Parathyroid adenoma (tissue), 2 donors: Measurements from ENCODE around the gene OTOGL.

Experiments
- H2AFZ ChIP-seq: fragments of 300-600 bp; sonication (generic); one replicate; pipeline ENCODE4 v1.7.0; 2017; ENCODE audit warnings: antibody characterized with exemption, mild to moderate bottlenecking
- H3K27ac ChIP-seq: fragments of 300-600 bp; sonication (generic); one replicate; pipeline ENCODE4 v1.7.0; 2017
- H3K27me3 ChIP-seq: fragments of 300-600 bp; sonication (generic); one replicate; pipeline ENCODE4 v1.7.0; 2017; ENCODE audit warnings: low read length; ENCODE audit not compliant: control insufficient read depth, insufficient read depth
- H3K36me3 ChIP-seq: fragments of 300-600 bp; sonication (generic); one replicate; pipeline ENCODE4 v1.7.0; 2017; ENCODE audit warnings: low read length; ENCODE audit not compliant: control insufficient read depth, insufficient read depth
- H3K4me1 ChIP-seq: fragments of 300-600 bp; sonication (generic); one replicate; pipeline ENCODE4 v1.7.0; 2017; ENCODE audit warnings: control low read depth
- H3K4me2 ChIP-seq: fragments of 300-600 bp; sonication (generic); one replicate; pipeline ENCODE4 v1.7.0; 2017; ENCODE audit warnings: low read length
- H3K4me3 ChIP-seq: fragments of 300-600 bp; sonication (generic); one replicate; pipeline ENCODE4 v1.7.0; 2017; ENCODE audit warnings: low read depth, low read length
- H3K79me2 ChIP-seq: fragments of 300-600 bp; sonication (generic); one replicate; pipeline ENCODE4 v1.7.0; 2017; ENCODE audit warnings: control low read depth
- H3K9ac ChIP-seq: fragments of 300-600 bp; sonication (generic); one replicate; pipeline ENCODE4 v1.7.0; 2017; ENCODE audit warnings: mild to moderate bottlenecking
- H3K9me3 ChIP-seq: fragments of 300-600 bp; sonication (generic); one replicate; pipeline ENCODE4 v1.7.0; 2017; ENCODE audit warnings: low read length; ENCODE audit not compliant: control insufficient read depth
- TF ChIP-seq, protein P1 (sequence below): fragments of 300-600 bp; sonication (generic); IDR thresholded peaks from one replicate; pipeline ENCODE4 v1.7.0; 2017; ENCODE audit warnings: antibody characterized with exemption, mild to moderate bottlenecking
- donor health status: primary hyperparathyroidism.

The OTOGL gene

DNA sequence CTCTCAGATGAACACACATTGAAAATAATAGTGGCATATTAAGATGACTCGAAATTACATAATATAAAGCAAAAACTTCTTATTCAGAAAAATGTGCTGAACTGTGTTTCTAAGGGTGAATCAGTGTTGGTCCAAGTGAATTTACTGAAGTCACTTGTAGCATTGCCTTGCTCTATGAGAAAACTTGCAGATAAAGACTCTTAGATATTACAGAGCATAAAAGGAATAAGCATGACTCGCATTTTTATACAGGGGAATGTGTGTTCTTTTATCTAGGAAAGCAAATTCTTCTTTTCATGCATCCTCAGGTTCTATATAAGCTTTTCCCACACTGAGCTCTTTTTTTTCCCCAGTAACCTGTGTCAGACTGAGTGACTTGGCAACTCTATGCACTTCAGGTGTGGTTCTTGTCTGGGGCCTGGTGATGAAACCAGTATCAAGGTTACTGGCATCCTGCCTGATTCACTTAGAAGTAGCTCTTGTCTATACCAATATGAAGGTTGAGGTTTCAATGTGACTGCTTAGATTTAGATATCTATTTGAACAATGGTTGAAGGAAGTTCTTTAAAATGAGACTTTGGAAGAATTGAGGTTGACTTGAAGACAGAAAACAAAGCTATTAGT lies 76.1 kb downstream of the OTOGL start:
- Histone ChIP-seq H3K36me3 (no peaks in the 10 kb centered on the region), H3K4me2 (no peak overlapping the region), H3K27ac (no peak overlapping the region), H3K4me3 (no peak overlapping the region), H3K27me3 (no peaks in the 10 kb centered on the region), H2AFZ (no peak overlapping the region), H3K79me2 (no peaks in the 10 kb centered on the region), H3K4me1 (no peaks in the 10 kb centered on the region), H3K9me3 (no peaks in the 10 kb centered on the region), H3K9ac (no peak overlapping the region)
- TF ChIP-seq, protein P1, sequence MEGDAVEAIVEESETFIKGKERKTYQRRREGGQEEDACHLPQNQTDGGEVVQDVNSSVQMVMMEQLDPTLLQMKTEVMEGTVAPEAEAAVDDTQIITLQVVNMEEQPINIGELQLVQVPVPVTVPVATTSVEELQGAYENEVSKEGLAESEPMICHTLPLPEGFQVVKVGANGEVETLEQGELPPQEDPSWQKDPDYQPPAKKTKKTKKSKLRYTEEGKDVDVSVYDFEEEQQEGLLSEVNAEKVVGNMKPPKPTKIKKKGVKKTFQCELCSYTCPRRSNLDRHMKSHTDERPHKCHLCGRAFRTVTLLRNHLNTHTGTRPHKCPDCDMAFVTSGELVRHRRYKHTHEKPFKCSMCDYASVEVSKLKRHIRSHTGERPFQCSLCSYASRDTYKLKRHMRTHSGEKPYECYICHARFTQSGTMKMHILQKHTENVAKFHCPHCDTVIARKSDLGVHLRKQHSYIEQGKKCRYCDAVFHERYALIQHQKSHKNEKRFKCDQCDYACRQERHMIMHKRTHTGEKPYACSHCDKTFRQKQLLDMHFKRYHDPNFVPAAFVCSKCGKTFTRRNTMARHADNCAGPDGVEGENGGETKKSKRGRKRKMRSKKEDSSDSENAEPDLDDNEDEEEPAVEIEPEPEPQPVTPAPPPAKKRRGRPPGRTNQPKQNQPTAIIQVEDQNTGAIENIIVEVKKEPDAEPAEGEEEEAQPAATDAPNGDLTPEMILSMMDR, result no peak

- H3K27ac ChIP-seq, result no peak overlapping the region
- TF ChIP-seq, protein P1, result no peak
- H3K4me2 ChIP-seq, result no peak overlapping the region
- H2AFZ ChIP-seq, result no peak overlapping the region
- H3K9ac ChIP-seq, result no peak overlapping the region
- no peaks in the 10 kb centered on the region for H3K27me3 ChIP-seq
- H3K4me1 ChIP-seq, result no peaks in the 10 kb centered on the region
- no peaks in the 10 kb centered on the region for H3K9me3 ChIP-seq
- no peak overlapping the region for H3K4me3 ChIP-seq
- H3K79me2 ChIP-seq, result no peaks in the 10 kb centered on the region
- H3K36me3 ChIP-seq, result no peaks in the 10 kb centered on the region
These were observed 77.4 kb downstream of the OTOGL start for GRCh38 chr12:80176706-80177105.

DNA sequence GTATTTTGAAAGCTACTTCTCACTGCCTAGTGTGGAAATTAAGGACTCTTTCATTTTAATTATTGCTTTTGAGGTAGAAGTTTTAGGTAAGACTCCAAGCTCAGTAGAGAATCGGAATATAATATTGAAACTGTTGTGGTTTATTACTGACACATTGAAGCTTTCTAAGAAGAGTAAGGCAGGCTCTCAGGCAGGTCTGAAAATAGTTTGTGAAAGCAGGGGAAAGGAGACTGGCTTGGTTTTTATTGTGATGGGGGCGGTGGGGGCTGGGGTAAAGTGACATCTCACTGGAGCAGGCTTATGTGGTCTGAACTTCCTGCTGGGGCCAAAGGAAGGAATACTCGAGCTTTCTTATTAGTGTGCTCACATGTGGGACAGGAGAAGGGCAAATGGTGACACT lies 79.5 kb downstream of the OTOGL start:
- Histone ChIP-seq H3K27me3 (no peaks in the 10 kb centered on the region), H3K36me3 (no peaks in the 10 kb centered on the region), H3K4me3 (no peak overlapping the region), H3K79me2 (no peaks in the 10 kb centered on the region), H2AFZ (no peak overlapping the region), H3K27ac (no peak overlapping the region), H3K4me1 (no peaks in the 10 kb centered on the region), H3K9me3 (no peaks in the 10 kb centered on the region), H3K4me2 (no peak overlapping the region), H3K9ac (no peak overlapping the region)
- TF ChIP-seq, protein P1, result no peak

DNA sequence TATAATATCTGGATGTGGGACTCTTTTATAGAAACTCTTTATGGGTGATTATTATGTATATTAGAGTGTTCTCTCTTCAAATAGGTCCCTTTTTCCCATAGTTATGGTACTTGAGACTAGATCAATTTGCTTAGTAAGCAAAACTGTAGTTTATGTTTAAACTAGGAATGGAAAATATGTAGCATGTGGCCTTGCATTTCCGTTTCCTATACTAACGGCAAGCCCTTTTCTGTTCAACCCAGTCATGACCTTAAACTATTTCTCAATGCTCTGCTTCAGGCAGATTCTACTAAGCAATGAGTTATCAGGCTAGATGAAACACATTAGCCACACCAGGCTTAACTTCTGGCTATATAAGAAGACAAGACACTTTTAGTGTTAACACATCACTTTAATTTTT lies 84.6 kb downstream of the OTOGL start:
- H3K9me3 ChIP-seq, result no peaks in the 10 kb centered on the region
- no peaks in the 10 kb centered on the region for H3K36me3 ChIP-seq
- H3K4me1 ChIP-seq, result no peaks in the 10 kb centered on the region
- TF ChIP-seq, protein P1, result no peak
- H3K27me3 ChIP-seq, result no peaks in the 10 kb centered on the region
- no peak overlapping the region for H3K27ac ChIP-seq
- no peak overlapping the region for H3K9ac ChIP-seq
- no peak overlapping the region for H3K4me3 ChIP-seq
- no peaks in the 10 kb centered on the region for H3K79me2 ChIP-seq
- H2AFZ ChIP-seq, result no peak overlapping the region
- H3K4me2 ChIP-seq, result no peak overlapping the region

GRCh38 chr12:80184926-80185325 lies 85.6 kb downstream of the OTOGL start:
- Histone ChIP-seq H3K4me3 (no peak overlapping the region), H3K79me2 (no peaks in the 10 kb centered on the region), H3K36me3 (no peaks in the 10 kb centered on the region), H3K4me2 (no peak overlapping the region), H3K9me3 (no peaks in the 10 kb centered on the region), H3K27ac (no peak overlapping the region), H3K9ac (no peak overlapping the region), H3K27me3 (no peaks in the 10 kb centered on the region), H3K4me1 (no peaks in the 10 kb centered on the region), H2AFZ (no peak overlapping the region)
- TF ChIP-seq, protein P1, result no peak
